Neural cell (in vitro differentiated cells): ENCODE results near the gene C17orf100. TPM values are rescaled to one million over a fixed set of nuclear protein-coding genes. Genes with fewer than 3 reads are reported as not detected.

ENCODE experiments used
- H2AFZ ChIP-seq: fragments of 200-600, 300-800 bp; sonication (generic), shearing (Covaris generic); 2 replicates; pipeline ENCODE4 v1.6.0; 2014; ENCODE audit warnings: low read depth, mild to moderate bottlenecking, antibody characterized with exemption, low read length, moderate library complexity
- H3F3A ChIP-seq: fragments of 200-600 bp; shearing (Covaris generic); 2 replicates; pipeline ENCODE4 v1.6.1; 2016; ENCODE audit warnings: mild to moderate bottlenecking, moderate library complexity, mixed read lengths, antibody characterized with exemption, low read length; ENCODE audit not compliant: insufficient read depth, poor library complexity, severe bottlenecking
- H3K27ac ChIP-seq: fragments of 200-600, 300-800 bp; sonication (generic), shearing (Covaris generic); 2 replicates; pipeline ENCODE4 v1.5.1; 2014; ENCODE audit warnings: mild to moderate bottlenecking, low read length, moderate library complexity
- H3K27me3 ChIP-seq: fragments of 300-800, 200-600 bp; sonication (generic), shearing (Covaris generic); 2 replicates; pipeline ENCODE4 v1.6.0; 2014; ENCODE audit warnings: mild to moderate bottlenecking, low read depth, low read length, moderate library complexity; ENCODE audit not compliant: insufficient read depth
- H3K36me3 ChIP-seq: fragments of 300-800, 200-600 bp; sonication (generic), shearing (Covaris generic); 2 replicates; pipeline ENCODE4 v1.5.1; 2014; ENCODE audit warnings: mild to moderate bottlenecking, antibody characterized with exemption, low read length, moderate library complexity; ENCODE audit not compliant: insufficient read depth
- H3K4me2 ChIP-seq: fragments of 300-800, 200-600 bp; sonication (generic), shearing (Covaris generic); 2 replicates; pipeline ENCODE4 v1.6.0; 2014; ENCODE audit warnings: mild to moderate bottlenecking, low read length
- H3K4me3 ChIP-seq: fragments of 300-800, 200-600 bp; sonication (generic), shearing (Covaris generic); 2 replicates; pipeline ENCODE4 v1.5.1; 2014; ENCODE audit warnings: mild to moderate bottlenecking, low read length, moderate library complexity
- H3K79me2 ChIP-seq: fragments of 200-600 bp; shearing (Covaris generic); replicated peaks from 2 replicates; pipeline ENCODE4 v1.6.0; 2014; ENCODE audit warnings: mild to moderate bottlenecking, low read length, moderate library complexity; ENCODE audit not compliant: insufficient read depth
- H3K9ac ChIP-seq: fragments of 300-800, 200-600 bp; sonication (generic), shearing (Covaris generic); 2 replicates; pipeline ENCODE4 v1.6.1; 2016; ENCODE audit warnings: mild to moderate bottlenecking, low read length, mixed read lengths
- H3K9me2 ChIP-seq: fragments of 200-600 bp; shearing (Covaris generic); 2 replicates; pipeline ENCODE4 v1.6.1; 2016; ENCODE audit warnings: mild to moderate bottlenecking, low read length, mixed read lengths; ENCODE audit not compliant: insufficient read depth
- H3K9me3 ChIP-seq: fragments of 200-600, 300-800 bp; sonication (generic), shearing (Covaris generic); 2 replicates; pipeline ENCODE4 v1.6.1; 2016; ENCODE audit warnings: mild to moderate bottlenecking, mixed run types, low read length, moderate library complexity, mixed read lengths
- H4K20me1 ChIP-seq: fragments of 200-600 bp; shearing (Covaris generic); 2 replicates; pipeline ENCODE4 v1.6.1; 2016; ENCODE audit warnings: mild to moderate bottlenecking, mixed run types; ENCODE audit not compliant: insufficient read depth
- EP300 ChIP-seq: fragments of 450-650 bp; conservative IDR thresholded peaks from 2 replicates; pipeline ENCODE4 v1.6.1; 2014; ENCODE audit warnings: antibody characterized with exemption, mild to moderate bottlenecking, moderate library complexity; ENCODE audit not compliant: poor library complexity, severe bottlenecking
- EZH2 ChIP-seq: fragments of 200-600, 300-800 bp; shearing (Covaris generic), sonication (generic); IDR thresholded peaks from 2 replicates; pipeline ENCODE4 v1.6.1; 2014; ENCODE audit warnings: antibody characterized with exemption, low read length, borderline replicate concordance, mild to moderate bottlenecking; ENCODE audit not compliant: insufficient read depth, poor library complexity, severe bottlenecking
- MXI1 ChIP-seq: fragments of 450-650 bp; conservative IDR thresholded peaks from 2 replicates; pipeline ENCODE4 v1.6.1; 2014; ENCODE audit warnings: antibody characterized with exemption, mild to moderate bottlenecking; ENCODE audit not compliant: poor library complexity, severe bottlenecking
- POLR2AphosphoS5 ChIP-seq: IDR thresholded peaks from 2 replicates; pipeline ENCODE4 v1.6.1; 2012
- RAD21 ChIP-seq: fragments of 450-650 bp; conservative IDR thresholded peaks from 2 replicates; pipeline ENCODE4 v1.6.1; 2014; ENCODE audit warnings: antibody characterized with exemption, mild to moderate bottlenecking, moderate library complexity
- REST ChIP-seq: IDR thresholded peaks from 2 replicates; pipeline ENCODE4 v1.6.1; 2012; ENCODE audit warnings: borderline replicate concordance
- SMC3 ChIP-seq: fragments of 450-650 bp; conservative IDR thresholded peaks from 2 replicates; pipeline ENCODE4 v1.6.1; 2014; ENCODE audit warnings: antibody characterized with exemption, mild to moderate bottlenecking, moderate library complexity; ENCODE audit not compliant: poor library complexity
- TAF1 ChIP-seq: IDR thresholded peaks from 2 replicates; pipeline ENCODE4 v1.6.1; 2012; ENCODE audit warnings: low read depth
- polyA plus RNA-seq: library from polyadenylated mRNA; depleted of rRNA; stranded (reverse); fragments of >200 nt; gene quantifications from 2 replicates; pipeline ENCODE4 v1.2.3, GENCODE V29; 2014
- TF ChIP-seq, protein P1 (sequence below): fragments of 450-650 bp; IDR thresholded peaks from 2 replicates; pipeline ENCODE4 v1.5.1; 2014; ENCODE audit warnings: antibody characterized with exemption, mild to moderate bottlenecking, moderate library complexity; ENCODE audit not compliant: poor library complexity, severe bottlenecking

Gene C17orf100
- polyA plus RNA-seq, 1 donor from 2014 or later = 10.3 TPM

- H3K4me2 ChIP-seq = no peak overlapping the region
These were observed 40.3 kb upstream of the C17orf100 start for GRCh38 chr17:6611231-6611630.

DNA sequence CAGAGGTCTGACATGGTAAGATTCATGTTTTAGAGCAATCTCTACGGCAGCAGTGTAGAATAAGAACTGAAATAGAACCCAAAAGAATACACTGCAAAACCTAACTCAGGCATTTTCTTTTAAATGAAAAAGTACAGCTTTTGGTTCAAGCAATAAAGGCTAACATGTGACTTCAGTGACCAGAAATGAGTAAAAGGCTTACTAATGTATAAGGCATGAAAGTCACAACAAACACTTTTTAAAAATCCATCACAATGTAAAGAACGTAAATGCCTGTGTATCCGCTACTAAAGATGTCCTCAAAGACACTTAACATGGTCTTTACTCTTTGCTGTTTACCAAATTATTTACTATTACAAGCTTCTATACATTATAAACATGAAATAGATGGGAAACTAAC is 27.6 kb upstream of the C17orf100 start:
- TF ChIP-seq EP300 = no peak
- no peak for TF ChIP-seq SMC3
- no peak for TF ChIP-seq RAD21
- no peak for TF ChIP-seq EZH2
- TF ChIP-seq MXI1 = no peak
- no peak for TF ChIP-seq POLR2AphosphoS5
- no peak overlapping the region for H3K27ac ChIP-seq
- no peaks in the 10 kb centered on the region for H3F3A ChIP-seq
- H4K20me1 ChIP-seq = no peaks in the 10 kb centered on the region
- H3K36me3 ChIP-seq = peaks cover 17% of the 10 kb centered on the region
- no peak overlapping the region for H3K4me2 ChIP-seq
- no peaks in the 10 kb centered on the region for H3K9me3 ChIP-seq
- no peaks in the 10 kb centered on the region for H3K9me2 ChIP-seq
- no peaks in the 10 kb centered on the region for H3K27me3 ChIP-seq
- no peak overlapping the region for H3K4me3 ChIP-seq
- H3K9ac ChIP-seq = no peak overlapping the region
- no peaks in the 10 kb centered on the region for H3K79me2 ChIP-seq
- no peak overlapping the region for H2AFZ ChIP-seq

More at GRCh38 chr17:6611231-6611630, 40.3 kb upstream of the C17orf100 start:
- Histone ChIP-seq H3K36me3 (peaks cover 5% of the 10 kb centered on the region), H4K20me1 (no peaks in the 10 kb centered on the region), H3F3A (no peaks in the 10 kb centered on the region), H3K27me3 (no peaks in the 10 kb centered on the region), H3K9ac (no peak overlapping the region), H3K27ac (no peak overlapping the region), H3K9me2 (no peaks in the 10 kb centered on the region), H2AFZ (no peak overlapping the region), H3K79me2 (no peaks in the 10 kb centered on the region), H3K4me3 (no peak overlapping the region), H3K9me3 (no peaks in the 10 kb centered on the region)
- no peak for TF ChIP-seq REST
- no peak for TF ChIP-seq RAD21
- TF ChIP-seq EZH2 = no peak
- TF ChIP-seq TAF1 = no peak
- TF ChIP-seq, protein P1, sequence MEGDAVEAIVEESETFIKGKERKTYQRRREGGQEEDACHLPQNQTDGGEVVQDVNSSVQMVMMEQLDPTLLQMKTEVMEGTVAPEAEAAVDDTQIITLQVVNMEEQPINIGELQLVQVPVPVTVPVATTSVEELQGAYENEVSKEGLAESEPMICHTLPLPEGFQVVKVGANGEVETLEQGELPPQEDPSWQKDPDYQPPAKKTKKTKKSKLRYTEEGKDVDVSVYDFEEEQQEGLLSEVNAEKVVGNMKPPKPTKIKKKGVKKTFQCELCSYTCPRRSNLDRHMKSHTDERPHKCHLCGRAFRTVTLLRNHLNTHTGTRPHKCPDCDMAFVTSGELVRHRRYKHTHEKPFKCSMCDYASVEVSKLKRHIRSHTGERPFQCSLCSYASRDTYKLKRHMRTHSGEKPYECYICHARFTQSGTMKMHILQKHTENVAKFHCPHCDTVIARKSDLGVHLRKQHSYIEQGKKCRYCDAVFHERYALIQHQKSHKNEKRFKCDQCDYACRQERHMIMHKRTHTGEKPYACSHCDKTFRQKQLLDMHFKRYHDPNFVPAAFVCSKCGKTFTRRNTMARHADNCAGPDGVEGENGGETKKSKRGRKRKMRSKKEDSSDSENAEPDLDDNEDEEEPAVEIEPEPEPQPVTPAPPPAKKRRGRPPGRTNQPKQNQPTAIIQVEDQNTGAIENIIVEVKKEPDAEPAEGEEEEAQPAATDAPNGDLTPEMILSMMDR = no peak
- no peak for TF ChIP-seq MXI1
- no peak for TF ChIP-seq SMC3
- no peak for TF ChIP-seq POLR2AphosphoS5
- no peak for TF ChIP-seq EP300
